Hepatocyte (in vitro differentiated cells): ENCODE results near the gene TECPR1. TPM values are rescaled to one million over a fixed set of nuclear protein-coding genes. Genes with fewer than 3 reads are reported as not detected.

Experiments used
- DNase-seq: peaks from one replicate; pipeline ENCODE4 v3.0.0-alpha.2; 2016; ENCODE audit warnings: low spot score
- H2AFZ ChIP-seq: fragments of 200-600 bp; sonication (generic); 2 replicates; pipeline ENCODE4 v1.6.0; 2016; ENCODE audit warnings: antibody characterized with exemption, mild to moderate bottlenecking
- H3K27ac ChIP-seq: fragments of 200-600 bp; sonication (generic); 2 replicates; pipeline ENCODE4 v1.5.1; 2016; ENCODE audit warnings: mild to moderate bottlenecking
- H3K27me3 ChIP-seq: fragments of 200-600 bp; sonication (generic); 2 replicates; pipeline ENCODE4 v1.6.1; 2016
- H3K36me3 ChIP-seq: fragments of 200-600 bp; sonication (generic); replicated peaks from 2 replicates; pipeline ENCODE4 v1.5.1; 2016; ENCODE audit warnings: low read depth; ENCODE audit not compliant: insufficient read depth
- H3K4me1 ChIP-seq: fragments of 200-600 bp; sonication (generic); 2 replicates; pipeline ENCODE4 v1.5.1; 2016; ENCODE audit warnings: mild to moderate bottlenecking, moderate library complexity; ENCODE audit not compliant: insufficient read depth
- H3K4me2 ChIP-seq: fragments of 200-600 bp; sonication (generic); 2 replicates; pipeline ENCODE4 v1.6.0; 2016
- H3K4me3 ChIP-seq: fragments of 200-600 bp; sonication (generic); 2 replicates; pipeline ENCODE4 v1.5.1; 2016; ENCODE audit warnings: mild to moderate bottlenecking
- H3K79me2 ChIP-seq: fragments of 200-600 bp; sonication (generic); 2 replicates; pipeline ENCODE4 v1.6.0; 2017; ENCODE audit warnings: mild to moderate bottlenecking
- H3K9me2 ChIP-seq: fragments of 200-600 bp; sonication (generic); replicated peaks from 2 replicates; pipeline ENCODE4 v1.6.0; 2017; ENCODE audit warnings: mild to moderate bottlenecking; ENCODE audit not compliant: insufficient read depth
- H3K9me3 ChIP-seq: fragments of 200-600 bp; sonication (generic); 2 replicates; pipeline ENCODE4 v1.5.1; 2016; ENCODE audit warnings: low read depth, mild to moderate bottlenecking
- H4K20me1 ChIP-seq: fragments of 200-600 bp; sonication (generic); 2 replicates; pipeline ENCODE4 v1.6.0; 2016; ENCODE audit warnings: mild to moderate bottlenecking; ENCODE audit not compliant: insufficient read depth, poor library complexity, severe bottlenecking
- CTCF ChIP-seq: fragments of 200-600 bp; sonication (generic); IDR thresholded peaks from 2 replicates; pipeline ENCODE4 v1.5.1; 2016; ENCODE audit warnings: antibody characterized with exemption, mild to moderate bottlenecking; ENCODE audit not compliant: poor library complexity
- EZH2 ChIP-seq: fragments of 200-600 bp; sonication (generic); IDR thresholded peaks from 2 replicates; pipeline ENCODE4 v1.6.1; 2016; ENCODE audit warnings: antibody characterized with exemption, mild to moderate bottlenecking, borderline replicate concordance
- EZH2phosphoT487 ChIP-seq: fragments of 200-600 bp; sonication (generic); IDR thresholded peaks from one replicate; pipeline ENCODE4 v1.6.1; 2018; ENCODE audit warnings: antibody characterized with exemption, mild to moderate bottlenecking, low read depth, moderate library complexity; ENCODE audit not compliant: unreplicated experiment, severe bottlenecking
- WGBS: methylation state at CpG from one replicate; pipeline ENCODE4 v1.1.6; 2016; ENCODE audit warnings: low lambda C conversion rate; ENCODE audit errors: missing lambda C conversion rate; 5-methylcytosine and 5-hydroxymethylcytosine counted together
- polyA plus RNA-seq: library from polyadenylated mRNA; unstranded; fragments of >200 nt; fragmentation: Nextera tagmentation; extraction: Ambion mirVana; gene quantifications from 2 replicates; pipeline ENCODE4 v1.2.1, GENCODE V29; 2016
- total RNA-seq: library from RNA; depleted of rRNA; stranded (reverse); fragments of >200 nt; gene quantifications from 2 replicates; pipeline ENCODE4 v1.2.3, GENCODE V29; 2014

The TECPR1 gene
- total and polyA plus RNA-seq, 2 experiments from 2014 or later, result 9.8 to 10.7 TPM

GRCh38 chr7:98228801-98229200 is 23.2 kb downstream of the TECPR1 start:
- no peak overlapping the region for H3K4me2 ChIP-seq
- no peak for TF ChIP-seq EZH2phosphoT487
- TF ChIP-seq CTCF, result no peak
- no peak for TF ChIP-seq EZH2
- WGBS, result 89% methylated on average over 16 of the region's 16 CpGs
- H4K20me1 ChIP-seq, result no peaks in the 10 kb centered on the region
- H3K9me2 ChIP-seq, result no peaks in the 10 kb centered on the region
- no peaks in the 10 kb centered on the region for H3K9me3 ChIP-seq
- no peak for DNase-seq
- no peak overlapping the region for H3K4me3 ChIP-seq
- H3K79me2 ChIP-seq, result no peaks in the 10 kb centered on the region
- H3K27ac ChIP-seq, result no peak overlapping the region
- no peaks in the 10 kb centered on the region for H3K36me3 ChIP-seq
- H3K27me3 ChIP-seq, result no peaks in the 10 kb centered on the region
- H2AFZ ChIP-seq, result no peak overlapping the region
- H3K4me1 ChIP-seq, result no peaks in the 10 kb centered on the region

GRCh38 chr7:98227939-98228338 is 24.1 kb downstream of the TECPR1 start:
- Histone ChIP-seq H3K4me3 (no peak overlapping the region), H3K27ac (no peak overlapping the region), H3K36me3 (no peaks in the 10 kb centered on the region), H2AFZ (no peak overlapping the region), H3K27me3 (no peaks in the 10 kb centered on the region), H4K20me1 (no peaks in the 10 kb centered on the region), H3K4me1 (no peaks in the 10 kb centered on the region), H3K79me2 (no peaks in the 10 kb centered on the region), H3K9me2 (no peaks in the 10 kb centered on the region), H3K9me3 (no peaks in the 10 kb centered on the region), H3K4me2 (no peak overlapping the region)
- no peak for DNase-seq
- 81% methylated on average over 18 of the region's 18 CpGs for WGBS
- no peak for TF ChIP-seq CTCF
- no peak for TF ChIP-seq EZH2phosphoT487
- no peak for TF ChIP-seq EZH2

- Histone ChIP-seq H3K36me3 (no peaks in the 10 kb centered on the region), H4K20me1 (no peaks in the 10 kb centered on the region), H3K9me3 (no peaks in the 10 kb centered on the region), H3K27ac (no peak overlapping the region), H3K27me3 (no peaks in the 10 kb centered on the region), H3K4me2 (no peak overlapping the region), H3K9me2 (no peaks in the 10 kb centered on the region), H3K4me1 (no peaks in the 10 kb centered on the region), H2AFZ (no peak overlapping the region), H3K79me2 (no peaks in the 10 kb centered on the region), H3K4me3 (no peak overlapping the region)
- no peak for DNase-seq
- no peak for TF ChIP-seq EZH2phosphoT487
- no peak for TF ChIP-seq CTCF
- TF ChIP-seq EZH2, result no peak
- WGBS, result 84% methylated on average over 16 of the region's 16 CpGs
These were observed 26.0 kb downstream of the TECPR1 start for GRCh38 chr7:98225913-98226614.

GRCh38 chr7:98224701-98225181 is 27.3 kb downstream of the TECPR1 start:
- no peaks in the 10 kb centered on the region for H3K27me3 ChIP-seq
- DNase-seq, result no peak
- no peaks in the 10 kb centered on the region for H3K79me2 ChIP-seq
- H3K27ac ChIP-seq, result no peak overlapping the region
- no peaks in the 10 kb centered on the region for H3K36me3 ChIP-seq
- no peak overlapping the region for H2AFZ ChIP-seq
- no peaks in the 10 kb centered on the region for H4K20me1 ChIP-seq
- H3K9me3 ChIP-seq, result no peaks in the 10 kb centered on the region
- no peak for TF ChIP-seq EZH2phosphoT487
- no peak for TF ChIP-seq EZH2
- no peak for TF ChIP-seq CTCF
- H3K4me2 ChIP-seq, result no peak overlapping the region
- 95% methylated on average over 13 of the region's 21 CpGs for WGBS
- H3K4me1 ChIP-seq, result no peaks in the 10 kb centered on the region
- no peak overlapping the region for H3K4me3 ChIP-seq
- H3K9me2 ChIP-seq, result no peaks in the 10 kb centered on the region
